HFFc6 (cell line): Measurements from ENCODE around the gene TPH1. TPM values are rescaled to one million over a fixed set of nuclear protein-coding genes. Genes with fewer than 3 reads are reported as not detected.

Experiments used
- DNase-seq: peaks from one replicate; pipeline ENCODE4 v3.0.0-alpha.2; 2018
- H3K27ac Mint-ChIP-seq: 2 replicates; pipeline ENCODE4 v1.8.0; 2020; ENCODE audit warnings: mild to moderate bottlenecking, mixed read lengths
- H3K27me3 Mint-ChIP-seq: 2 replicates; pipeline ENCODE4 v1.8.0; 2021; ENCODE audit warnings: mild to moderate bottlenecking, moderate library complexity, mixed read lengths; ENCODE audit not compliant: insufficient read depth
- H3K36me3 Mint-ChIP-seq: 2 replicates; pipeline ENCODE4 v1.8.0; 2021; ENCODE audit warnings: low read depth, mixed read lengths
- H3K4me1 Mint-ChIP-seq: 2 replicates; pipeline ENCODE4 v1.8.0; 2020; ENCODE audit warnings: low read depth, mixed read lengths
- H3K4me3 Mint-ChIP-seq: 2 replicates; pipeline ENCODE4 v1.8.0; 2020; ENCODE audit warnings: mild to moderate bottlenecking, moderate library complexity, mixed read lengths
- H3K9me3 Mint-ChIP-seq: 2 replicates; pipeline ENCODE4 v1.8.0; 2020; ENCODE audit warnings: mild to moderate bottlenecking, mixed read lengths
- CTCF ChIP-seq: fragments of 200-600 bp; sonication (generic); IDR thresholded peaks from 2 replicates; pipeline ENCODE4 v1.5.0; 2021; ENCODE audit warnings: antibody characterized with exemption, mild to moderate bottlenecking
- total RNA-seq, 6 experiments: library from RNA; stranded (reverse); fragmentation: NEBNext Ultra II Directional; extraction: Animal tissue kit (Norgen Biotek cat#: 25700); gene quantifications; 2 replicates in 1 of 6; 3 replicates in 5 of 6; pipeline ENCODE4 v1.2.3, GENCODE V29; 2021

The TPH1 gene
- total RNA-seq, 6 experiments from 2014 or later, result 0.03 TPM; not detected in 5

- Mint-ChIP-seq H3K4me1 (no peaks in the 10 kb centered on the region), H3K9me3 (no peaks in the 10 kb centered on the region), H3K36me3 (no peaks in the 10 kb centered on the region), H3K27ac (no peak overlapping the region), H3K27me3 (no peaks in the 10 kb centered on the region), H3K4me3 (no peak overlapping the region)
- no peak for DNase-seq
- TF ChIP-seq CTCF, result no peak
Measured at GRCh38 chr11:18063125-18063524, 17.1 kb upstream of the TPH1 start.

- 0 out of 2 replicates have a peak, but pooled peaks cover 1% of the 10 kb centered on the region for H3K27me3 Mint-ChIP-seq
- TF ChIP-seq CTCF, result no peak
- DNase-seq, result no peak
- H3K9me3 Mint-ChIP-seq, result no peaks in the 10 kb centered on the region
- H3K4me1 Mint-ChIP-seq, result no peaks in the 10 kb centered on the region
- no peaks in the 10 kb centered on the region for H3K36me3 Mint-ChIP-seq
- no peak overlapping the region for H3K27ac Mint-ChIP-seq
- H3K4me3 Mint-ChIP-seq, result no peak overlapping the region
Measured at GRCh38 chr11:18061351-18061750, 15.3 kb upstream of the TPH1 start.

- no peak overlapping the region for H3K4me3 Mint-ChIP-seq
- H3K27me3 Mint-ChIP-seq, result peaks cover 6% of the 10 kb centered on the region
- no peak for DNase-seq
- H3K4me1 Mint-ChIP-seq, result no peaks in the 10 kb centered on the region
- no peak for TF ChIP-seq CTCF
- H3K36me3 Mint-ChIP-seq, result no peaks in the 10 kb centered on the region
- H3K27ac Mint-ChIP-seq, result no peak overlapping the region
- H3K9me3 Mint-ChIP-seq, result no peaks in the 10 kb centered on the region
Measured at GRCh38 chr11:18056561-18057181, 10.6 kb upstream of the TPH1 start.

- Mint-ChIP-seq H3K4me3 (no peak overlapping the region), H3K36me3 (no peaks in the 10 kb centered on the region), H3K9me3 (no peaks in the 10 kb centered on the region)
Measured at GRCh38 chr11:18054511-18055103, 8.5 kb upstream of the TPH1 start.

GRCh38 chr11:18050848-18051247 is 4.8 kb upstream of the TPH1 start:
- DNase-seq, result no peak
- H3K9me3 Mint-ChIP-seq, result no peaks in the 10 kb centered on the region
- TF ChIP-seq CTCF, result no peak
- no peaks in the 10 kb centered on the region for H3K36me3 Mint-ChIP-seq
- H3K4me3 Mint-ChIP-seq, result no peak overlapping the region
- H3K27me3 Mint-ChIP-seq, result peaks cover 14% of the 10 kb centered on the region
- no peak overlapping the region for H3K27ac Mint-ChIP-seq
- H3K4me1 Mint-ChIP-seq, result no peaks in the 10 kb centered on the region

More at GRCh38 chr11:18054511-18055103, 8.5 kb upstream of the TPH1 start:
- Mint-ChIP-seq H3K4me1 (no peaks in the 10 kb centered on the region), H3K27ac (no peak overlapping the region), H3K27me3 (peaks cover 6% of the 10 kb centered on the region)
- no peak for DNase-seq
- no peak for TF ChIP-seq CTCF
